HEK293 (cell line): ENCODE measurements around the gene RBM10.

Experiments used
- BCL11A ChIP-seq: fragments of 450-650 bp; formaldehyde crosslinking; IDR thresholded peaks from 2 replicates; pipeline ENCODE4 v1.5.1; 2016; ENCODE audit warnings: low read depth, missing biosample characterization, missing genetic modification characterization
- EGR2 ChIP-seq: fragments of 450-650 bp; formaldehyde crosslinking; IDR thresholded peaks from 2 replicates; pipeline ENCODE4 v1.5.1; 2016; ENCODE audit warnings: low read depth, missing biosample characterization, missing genetic modification characterization
- IKZF3 ChIP-seq: fragments of 450-650 bp; IDR thresholded peaks from 2 replicates; pipeline ENCODE4 v1.5.0; 2018; ENCODE audit warnings: missing biosample characterization, mild to moderate bottlenecking, missing genetic modification characterization, moderate library complexity
- KLF10 ChIP-seq: fragments of 450-650 bp; IDR thresholded peaks from 2 replicates; pipeline ENCODE4 v1.5.1; 2018; ENCODE audit warnings: missing biosample characterization, mild to moderate bottlenecking, missing genetic modification characterization
- KLF9 ChIP-seq: fragments of 450-650 bp; formaldehyde crosslinking; IDR thresholded peaks from 2 replicates; pipeline ENCODE4 v1.5.1; 2016; ENCODE audit warnings: missing biosample characterization, missing genetic modification characterization, low read depth
- PRDM1 ChIP-seq: fragments of 450-650 bp; formaldehyde crosslinking; IDR thresholded peaks from 2 replicates; pipeline ENCODE4; 2016; ENCODE audit warnings: missing biosample characterization, missing genetic modification characterization
- SCRT1 ChIP-seq: fragments of 450-650 bp; formaldehyde crosslinking; IDR thresholded peaks from 2 replicates; pipeline ENCODE4 v1.5.1; 2016; ENCODE audit warnings: missing biosample characterization, missing genetic modification characterization, borderline replicate concordance
- SCRT2 ChIP-seq: fragments of 450-650 bp; formaldehyde crosslinking; IDR thresholded peaks from 2 replicates; pipeline ENCODE4 v1.5.1; 2016; ENCODE audit warnings: missing biosample characterization, missing genetic modification characterization
- SP2 ChIP-seq: fragments of 450-650 bp; formaldehyde crosslinking; IDR thresholded peaks from 2 replicates; pipeline ENCODE4 v1.5.1; 2016; ENCODE audit warnings: missing biosample characterization, missing genetic modification characterization
- TCF7L2 ChIP-seq: IDR thresholded peaks from 2 replicates; pipeline ENCODE4 v1.6.1; 2011; ENCODE audit warnings: low read depth, mild to moderate bottlenecking, inconsistent platforms, low read length, moderate library complexity, borderline replicate concordance
- YY2 ChIP-seq: fragments of 450-650 bp; formaldehyde crosslinking; IDR thresholded peaks from 2 replicates; pipeline ENCODE4 v1.5.1; 2016; ENCODE audit warnings: missing biosample characterization, missing genetic modification characterization
- ZBTB1 ChIP-seq: fragments of 450-650 bp; formaldehyde crosslinking; IDR thresholded peaks from 2 replicates; pipeline ENCODE4 v1.5.1; 2016; ENCODE audit warnings: missing biosample characterization, missing genetic modification characterization
- ZBTB20 ChIP-seq: fragments of 450-650 bp; formaldehyde crosslinking; IDR thresholded peaks from 2 replicates; pipeline ENCODE4 v1.5.1; 2016; ENCODE audit warnings: missing biosample characterization, missing genetic modification characterization
- ZFP3 ChIP-seq: fragments of 450-650 bp; formaldehyde crosslinking; IDR thresholded peaks from 2 replicates; pipeline ENCODE4 v1.5.1; 2016; ENCODE audit warnings: low read depth, missing biosample characterization, missing genetic modification characterization
- ZFP37 ChIP-seq: fragments of 450-650 bp; formaldehyde crosslinking; IDR thresholded peaks from 2 replicates; pipeline ENCODE4 v1.5.1; 2016; ENCODE audit warnings: missing biosample characterization, missing genetic modification characterization
- ZFP69B ChIP-seq: fragments of 450-650 bp; formaldehyde crosslinking; IDR thresholded peaks from 2 replicates; pipeline ENCODE4 v1.5.1; 2016; ENCODE audit warnings: missing biosample characterization, missing genetic modification characterization
- ZIC2 ChIP-seq: fragments of 450-650 bp; formaldehyde crosslinking; IDR thresholded peaks from 2 replicates; pipeline ENCODE4 v1.5.1; 2016; ENCODE audit warnings: missing biosample characterization, missing genetic modification characterization
- ZNF112 ChIP-seq: fragments of 450-650 bp; formaldehyde crosslinking; IDR thresholded peaks from 2 replicates; pipeline ENCODE4 v1.5.0; 2017; ENCODE audit warnings: missing biosample characterization, missing genetic modification characterization
- ZNF221 ChIP-seq: fragments of 450-650 bp; formaldehyde crosslinking; IDR thresholded peaks from 2 replicates; pipeline ENCODE4 v1.5.1; 2017; ENCODE audit warnings: missing biosample characterization, missing genetic modification characterization, borderline replicate concordance
- ZNF426 ChIP-seq: fragments of 450-650 bp; formaldehyde crosslinking; IDR thresholded peaks from 2 replicates; pipeline ENCODE4 v1.5.1; 2017; ENCODE audit warnings: missing biosample characterization, missing genetic modification characterization, mild to moderate bottlenecking, inconsistent platforms, moderate library complexity
- ZNF473 ChIP-seq: fragments of 450-650 bp; formaldehyde crosslinking; IDR thresholded peaks from 2 replicates; pipeline ENCODE4 v1.5.1; 2017; ENCODE audit warnings: missing biosample characterization, missing genetic modification characterization
- ZNF510 ChIP-seq: fragments of 450-650 bp; formaldehyde crosslinking; IDR thresholded peaks from 2 replicates; pipeline ENCODE4 v1.5.1; 2018; ENCODE audit warnings: mild to moderate bottlenecking, missing genetic modification characterization, missing biosample characterization; ENCODE audit not compliant: insufficient replicate concordance
- ZNF548 ChIP-seq: fragments of 450-650 bp; formaldehyde crosslinking; IDR thresholded peaks from 2 replicates; pipeline ENCODE4 v1.5.1; 2016; ENCODE audit warnings: missing biosample characterization, missing genetic modification characterization
- ZNF571 ChIP-seq: fragments of 450-650 bp; formaldehyde crosslinking; IDR thresholded peaks from 2 replicates; pipeline ENCODE4 v1.5.0; 2017; ENCODE audit warnings: missing biosample characterization, missing genetic modification characterization
- ZNF585B ChIP-seq: fragments of 450-650 bp; formaldehyde crosslinking; IDR thresholded peaks from 2 replicates; pipeline ENCODE4 v1.5.1; 2016; ENCODE audit warnings: missing biosample characterization, missing genetic modification characterization
- ZNF600 ChIP-seq: fragments of 450-650 bp; formaldehyde crosslinking; IDR thresholded peaks from 2 replicates; pipeline ENCODE4 v1.5.1; 2016; ENCODE audit warnings: missing biosample characterization, missing genetic modification characterization
- ZNF626 ChIP-seq: fragments of 450-650 bp; sonication (Bioruptor Pico); formaldehyde crosslinking; IDR thresholded peaks from 2 replicates; pipeline ENCODE4 v1.5.1; 2018; ENCODE audit warnings: missing biosample characterization, missing genetic modification characterization, inconsistent platforms
- ZNF777 ChIP-seq: fragments of 450-650 bp; formaldehyde crosslinking; IDR thresholded peaks from 2 replicates; pipeline ENCODE4 v1.5.1; 2017; ENCODE audit warnings: missing biosample characterization, missing genetic modification characterization, borderline replicate concordance
- TF ChIP-seq, protein P1 (sequence below): fragments of 450-650 bp; formaldehyde crosslinking; IDR thresholded peaks from 2 replicates; pipeline ENCODE4 v1.5.1; 2016; ENCODE audit warnings: missing biosample characterization, missing genetic modification characterization
- TF ChIP-seq, protein P2 (sequence below): fragments of 450-650 bp; formaldehyde crosslinking; IDR thresholded peaks from 2 replicates; pipeline ENCODE4; 2016; ENCODE audit warnings: missing biosample characterization, missing genetic modification characterization
- TF ChIP-seq, protein P3 (sequence below): fragments of 450-650 bp; IDR thresholded peaks from 2 replicates; pipeline ENCODE4 v1.5.1; 2018; ENCODE audit warnings: missing biosample characterization, mild to moderate bottlenecking, missing genetic modification characterization
- TF ChIP-seq, protein P4 (sequence below): fragments of 450-650 bp; formaldehyde crosslinking; IDR thresholded peaks from 2 replicates; pipeline ENCODE4 v1.5.1; 2016; ENCODE audit warnings: missing biosample characterization, missing genetic modification characterization
- TF ChIP-seq, protein P5 (sequence below): fragments of 450-650 bp; formaldehyde crosslinking; IDR thresholded peaks from 2 replicates; pipeline ENCODE4 v1.5.1; 2016; ENCODE audit warnings: missing biosample characterization, missing genetic modification characterization, borderline replicate concordance

Gene RBM10

DNA sequence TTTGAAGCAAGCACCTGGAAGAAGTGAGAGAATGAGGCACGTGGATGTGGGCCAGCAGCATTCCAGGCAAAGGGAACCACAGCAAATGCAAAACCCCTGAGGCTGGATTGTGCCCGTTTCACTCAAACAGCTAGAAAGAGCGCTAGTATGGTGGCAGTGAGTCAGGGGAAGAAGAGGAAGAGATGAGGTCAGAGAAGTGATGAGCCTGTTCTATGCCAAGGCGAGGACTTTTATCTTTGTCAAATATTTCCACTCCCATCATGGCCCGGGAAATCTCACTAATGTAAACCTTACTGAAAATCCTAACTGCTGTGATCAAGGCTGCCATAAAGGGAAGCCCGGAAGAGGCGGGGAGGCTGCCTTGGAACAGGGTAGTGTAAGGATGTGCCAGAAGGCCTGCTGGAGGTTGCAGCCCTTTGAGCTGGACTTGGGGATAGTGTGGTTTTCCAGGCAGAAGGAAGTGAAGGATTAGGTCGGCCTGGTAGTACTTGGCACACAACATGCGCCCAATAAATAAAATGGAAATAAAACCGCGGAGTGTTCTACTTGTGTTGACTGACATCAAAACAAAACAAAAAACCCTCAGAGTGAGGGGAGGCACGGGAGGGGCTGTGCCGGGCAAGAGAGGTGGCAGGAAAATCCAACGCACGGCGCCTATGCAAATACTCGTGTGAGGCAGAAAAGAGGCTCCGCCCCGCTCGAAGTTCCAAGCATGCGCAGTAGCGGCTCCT is 72.3 kb downstream of the RBM10 start (continued):
- TF ChIP-seq, protein P1, sequence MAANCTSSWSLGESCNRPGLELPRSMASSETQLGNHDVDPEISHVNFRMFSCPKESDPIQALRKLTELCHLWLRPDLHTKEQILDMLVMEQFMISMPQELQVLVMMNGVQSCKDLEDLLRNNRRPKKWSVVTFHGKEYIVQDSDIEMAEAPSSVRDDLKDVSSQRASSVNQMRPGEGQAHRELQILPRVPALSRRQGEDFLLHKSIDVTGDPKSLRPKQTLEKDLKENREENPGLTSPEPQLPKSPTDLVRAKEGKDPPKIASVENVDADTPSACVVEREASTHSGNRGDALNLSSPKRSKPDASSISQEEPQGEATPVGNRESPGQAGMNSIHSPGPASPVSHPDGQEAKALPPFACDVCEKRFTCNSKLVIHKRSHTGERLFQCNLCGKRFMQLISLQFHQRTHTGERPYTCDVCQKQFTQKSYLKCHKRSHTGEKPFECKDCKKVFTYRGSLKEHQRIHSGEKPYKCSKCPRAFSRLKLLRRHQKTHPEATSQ (tag by site-specific recombination) = no peak
- TF ChIP-seq, protein P2, sequence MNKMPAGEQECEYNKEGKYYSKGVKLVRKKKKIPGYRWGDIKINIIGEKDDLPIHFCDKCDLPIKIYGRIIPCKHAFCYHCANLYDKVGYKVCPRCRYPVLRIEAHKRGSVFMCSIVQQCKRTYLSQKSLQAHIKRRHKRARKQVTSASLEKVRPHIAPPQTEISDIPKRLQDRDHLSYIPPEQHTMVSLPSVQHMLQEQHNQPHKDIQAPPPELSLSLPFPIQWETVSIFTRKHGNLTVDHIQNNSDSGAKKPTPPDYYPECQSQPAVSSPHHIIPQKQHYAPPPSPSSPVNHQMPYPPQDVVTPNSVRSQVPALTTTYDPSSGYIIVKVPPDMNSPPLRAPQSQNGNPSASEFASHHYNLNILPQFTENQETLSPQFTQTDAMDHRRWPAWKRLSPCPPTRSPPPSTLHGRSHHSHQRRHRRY = no peak
- TF ChIP-seq ZNF221 (tag by site-specific recombination) (no peak), ZFP3 (tag by site-specific recombination) (no peak), KLF9 (tag by site-specific recombination) (no peak), ZNF112 (tag by site-specific recombination) (no peak), ZBTB1 (no peak), ZNF548 (no peak), SP2 (tag by site-specific recombination) (no peak), ZNF426 (tag by site-specific recombination) (no peak), SCRT2 (tag by site-specific recombination) (no peak), TCF7L2 (no peak), ZBTB20 (tag by site-specific recombination) (peak; percentile 66), KLF10 (tag by site-specific recombination) (no peak), BCL11A (tag by site-specific recombination) (no peak), ZNF777 (no peak), ZFP69B (tag by site-specific recombination) (peak; percentile 30; the same call in 1 of the 2 replicates), ZIC2 (tag by site-specific recombination) (no peak), IKZF3 (peak; percentile 60; the same call in 1 of the 2 replicates), ZNF571 (tag by site-specific recombination) (no peak), EGR2 (tag by site-specific recombination) (no peak), ZFP37 (tag by site-specific recombination) (no peak), YY2 (tag by site-specific recombination) (no peak), ZNF510 (tag by site-specific recombination) (no peak), ZNF626 (tag by site-specific recombination) (no peak), ZNF600 (tag by site-specific recombination) (peak; percentile 95), SCRT1 (no peak), ZNF585B (tag by site-specific recombination) (no peak), PRDM1 (no peak), ZNF473 (tag by site-specific recombination) (no peak)
- TF ChIP-seq, protein P3, sequence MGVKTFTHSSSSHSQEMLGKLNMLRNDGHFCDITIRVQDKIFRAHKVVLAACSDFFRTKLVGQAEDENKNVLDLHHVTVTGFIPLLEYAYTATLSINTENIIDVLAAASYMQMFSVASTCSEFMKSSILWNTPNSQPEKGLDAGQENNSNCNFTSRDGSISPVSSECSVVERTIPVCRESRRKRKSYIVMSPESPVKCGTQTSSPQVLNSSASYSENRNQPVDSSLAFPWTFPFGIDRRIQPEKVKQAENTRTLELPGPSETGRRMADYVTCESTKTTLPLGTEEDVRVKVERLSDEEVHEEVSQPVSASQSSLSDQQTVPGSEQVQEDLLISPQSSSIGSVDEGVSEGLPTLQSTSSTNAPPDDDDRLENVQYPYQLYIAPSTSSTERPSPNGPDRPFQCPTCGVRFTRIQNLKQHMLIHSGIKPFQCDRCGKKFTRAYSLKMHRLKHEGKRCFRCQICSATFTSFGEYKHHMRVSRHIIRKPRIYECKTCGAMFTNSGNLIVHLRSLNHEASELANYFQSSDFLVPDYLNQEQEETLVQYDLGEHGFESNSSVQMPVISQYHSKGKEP (tag by site-specific recombination) = no peak
- TF ChIP-seq, protein P4, sequence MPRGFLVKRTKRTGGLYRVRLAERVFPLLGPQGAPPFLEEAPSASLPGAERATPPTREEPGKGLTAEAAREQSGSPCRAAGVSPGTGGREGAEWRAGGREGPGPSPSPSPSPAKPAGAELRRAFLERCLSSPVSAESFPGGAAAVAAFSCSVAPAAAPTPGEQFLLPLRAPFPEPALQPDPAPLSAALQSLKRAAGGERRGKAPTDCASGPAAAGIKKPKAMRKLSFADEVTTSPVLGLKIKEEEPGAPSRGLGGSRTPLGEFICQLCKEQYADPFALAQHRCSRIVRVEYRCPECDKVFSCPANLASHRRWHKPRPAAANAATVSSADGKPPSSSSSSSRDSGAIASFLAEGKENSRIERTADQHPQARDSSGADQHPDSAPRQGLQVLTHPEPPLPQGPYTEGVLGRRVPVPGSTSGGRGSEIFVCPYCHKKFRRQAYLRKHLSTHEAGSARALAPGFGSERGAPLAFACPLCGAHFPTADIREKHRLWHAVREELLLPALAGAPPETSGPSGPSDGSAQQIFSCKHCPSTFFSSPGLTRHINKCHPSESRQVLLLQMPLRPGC (tag by site-specific recombination) = no peak
- TF ChIP-seq, protein P5, sequence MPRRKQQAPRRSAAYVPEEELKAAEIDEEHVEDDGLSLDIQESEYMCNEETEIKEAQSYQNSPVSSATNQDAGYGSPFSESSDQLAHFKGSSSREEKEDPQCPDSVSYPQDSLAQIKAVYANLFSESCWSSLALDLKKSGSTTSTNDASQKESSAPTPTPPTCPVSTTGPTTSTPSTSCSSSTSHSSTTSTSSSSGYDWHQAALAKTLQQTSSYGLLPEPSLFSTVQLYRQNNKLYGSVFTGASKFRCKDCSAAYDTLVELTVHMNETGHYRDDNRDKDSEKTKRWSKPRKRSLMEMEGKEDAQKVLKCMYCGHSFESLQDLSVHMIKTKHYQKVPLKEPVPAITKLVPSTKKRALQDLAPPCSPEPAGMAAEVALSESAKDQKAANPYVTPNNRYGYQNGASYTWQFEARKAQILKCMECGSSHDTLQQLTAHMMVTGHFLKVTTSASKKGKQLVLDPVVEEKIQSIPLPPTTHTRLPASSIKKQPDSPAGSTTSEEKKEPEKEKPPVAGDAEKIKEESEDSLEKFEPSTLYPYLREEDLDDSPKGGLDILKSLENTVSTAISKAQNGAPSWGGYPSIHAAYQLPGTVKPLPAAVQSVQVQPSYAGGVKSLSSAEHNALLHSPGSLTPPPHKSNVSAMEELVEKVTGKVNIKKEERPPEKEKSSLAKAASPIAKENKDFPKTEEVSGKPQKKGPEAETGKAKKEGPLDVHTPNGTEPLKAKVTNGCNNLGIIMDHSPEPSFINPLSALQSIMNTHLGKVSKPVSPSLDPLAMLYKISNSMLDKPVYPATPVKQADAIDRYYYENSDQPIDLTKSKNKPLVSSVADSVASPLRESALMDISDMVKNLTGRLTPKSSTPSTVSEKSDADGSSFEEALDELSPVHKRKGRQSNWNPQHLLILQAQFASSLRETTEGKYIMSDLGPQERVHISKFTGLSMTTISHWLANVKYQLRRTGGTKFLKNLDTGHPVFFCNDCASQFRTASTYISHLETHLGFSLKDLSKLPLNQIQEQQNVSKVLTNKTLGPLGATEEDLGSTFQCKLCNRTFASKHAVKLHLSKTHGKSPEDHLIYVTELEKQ (tag by site-specific recombination) = no peak
